ENCODE data around the gene USP6NL.

The USP6NL gene

DNA sequence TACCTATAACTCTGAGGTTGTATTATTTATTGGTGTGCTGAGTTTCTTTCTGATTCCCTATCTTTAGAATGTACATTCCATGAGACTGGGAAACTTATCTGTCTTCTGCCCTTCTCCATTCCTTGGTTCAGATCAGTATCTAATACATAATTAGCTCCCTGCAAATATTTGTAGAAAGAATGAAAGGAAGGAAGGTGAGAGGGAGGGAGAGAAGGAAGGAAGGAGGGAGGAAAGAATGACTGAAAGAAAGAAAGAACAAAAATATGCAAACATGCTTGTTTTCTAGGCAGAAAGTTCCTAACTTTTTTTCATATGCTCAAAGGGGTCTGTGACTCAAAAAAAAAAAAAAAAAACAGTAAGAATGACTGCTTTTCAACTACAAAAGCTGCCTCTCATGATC, 3.9 kb upstream of the USP6NL start:
- no peak for DNase-seq

- no peak for DNase-seq
Measured at GRCh38 chr10:11612021-11613001, 861 bp upstream of the USP6NL start.

- DNase-seq: peak; percentile 29
Measured at GRCh38 chr10:11610826-11611247, 613 bp downstream of the USP6NL start.

DNA sequence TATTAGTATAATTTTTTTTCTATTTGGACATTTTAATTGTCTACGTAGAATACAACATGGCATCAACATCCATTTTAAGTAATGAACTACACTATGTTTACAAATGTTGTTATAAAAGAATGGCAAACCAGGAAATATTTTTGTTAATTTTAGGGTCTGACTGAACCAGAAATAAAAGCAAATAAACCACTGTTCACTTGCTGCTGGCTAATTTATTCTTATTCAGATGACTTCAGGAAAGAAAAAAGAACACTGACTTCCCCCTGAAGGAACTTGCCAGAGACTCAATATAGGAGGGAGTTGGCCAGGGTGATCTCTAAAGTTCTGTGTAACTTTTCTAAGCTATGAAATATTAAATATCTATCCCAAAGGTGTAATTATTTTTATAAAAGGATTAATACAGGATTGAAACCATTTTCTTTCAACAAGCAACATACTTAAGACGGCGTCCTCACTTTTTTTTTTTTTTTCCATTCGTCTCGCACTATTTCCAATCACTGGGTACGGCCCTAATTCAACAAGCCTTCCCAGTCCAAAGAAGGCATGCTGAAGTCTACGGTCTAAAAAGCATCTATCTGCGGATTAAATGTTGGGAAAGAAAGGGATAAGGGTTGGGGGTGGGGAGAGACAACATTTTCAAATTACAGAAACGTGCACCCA, 1.2 kb downstream of the USP6NL start:
- DNase-seq: no peak

GRCh38 chr10:11609492-11610093, 1.9 kb downstream of the USP6NL start:
- DNase-seq: no peak

GRCh38 chr10:11609052-11609451, 2.4 kb downstream of the USP6NL start:
- no peak for DNase-seq

DNA sequence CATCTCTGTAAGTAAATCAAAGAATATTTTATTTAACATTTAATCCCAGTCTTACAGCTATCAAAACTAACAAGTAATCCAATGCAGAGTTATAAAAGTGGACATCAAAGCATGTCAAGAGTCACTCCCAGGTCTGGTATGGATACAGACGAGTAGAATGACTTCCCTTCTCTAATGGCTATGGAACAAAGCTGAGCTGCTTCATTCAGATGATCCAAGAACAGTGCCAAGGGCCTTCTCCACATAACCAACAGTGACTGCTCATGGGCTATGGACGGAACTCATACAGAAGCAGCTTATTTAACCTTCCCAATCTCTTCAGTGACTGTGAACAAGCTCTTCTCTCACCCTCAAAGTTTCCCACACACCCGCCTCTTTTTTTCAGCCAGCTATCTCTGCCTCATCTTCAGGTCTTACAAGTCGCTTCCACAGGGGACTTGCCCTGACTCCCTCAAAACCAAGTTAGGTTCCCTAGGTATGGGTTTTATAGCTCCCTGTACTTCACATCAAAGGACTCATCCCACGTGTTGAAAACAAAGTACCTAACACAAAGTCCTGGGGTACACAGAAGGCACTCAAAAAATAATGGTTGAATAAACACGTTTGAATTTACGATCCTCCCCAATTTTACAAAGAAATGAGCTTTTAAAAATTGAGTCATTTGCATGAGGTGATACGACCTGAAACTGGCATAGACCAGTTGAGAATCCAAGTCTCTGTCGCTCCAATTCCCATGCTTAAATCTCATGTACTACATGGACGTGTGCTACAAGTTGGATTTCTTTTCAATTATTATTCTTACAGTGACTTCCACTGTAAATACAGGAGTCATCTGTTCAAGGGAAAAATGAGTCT, 3.1 kb downstream of the USP6NL start:
- no peak for DNase-seq

GRCh38 chr10:11605807-11606408, 5.5 kb downstream of the USP6NL start:
- DNase-seq: no peak

- DNase-seq: no peak
Measured at GRCh38 chr10:11604865-11605650, 6.4 kb downstream of the USP6NL start.

GRCh38 chr10:11603741-11604140, 7.7 kb downstream of the USP6NL start:
- no peak for DNase-seq

DNA sequence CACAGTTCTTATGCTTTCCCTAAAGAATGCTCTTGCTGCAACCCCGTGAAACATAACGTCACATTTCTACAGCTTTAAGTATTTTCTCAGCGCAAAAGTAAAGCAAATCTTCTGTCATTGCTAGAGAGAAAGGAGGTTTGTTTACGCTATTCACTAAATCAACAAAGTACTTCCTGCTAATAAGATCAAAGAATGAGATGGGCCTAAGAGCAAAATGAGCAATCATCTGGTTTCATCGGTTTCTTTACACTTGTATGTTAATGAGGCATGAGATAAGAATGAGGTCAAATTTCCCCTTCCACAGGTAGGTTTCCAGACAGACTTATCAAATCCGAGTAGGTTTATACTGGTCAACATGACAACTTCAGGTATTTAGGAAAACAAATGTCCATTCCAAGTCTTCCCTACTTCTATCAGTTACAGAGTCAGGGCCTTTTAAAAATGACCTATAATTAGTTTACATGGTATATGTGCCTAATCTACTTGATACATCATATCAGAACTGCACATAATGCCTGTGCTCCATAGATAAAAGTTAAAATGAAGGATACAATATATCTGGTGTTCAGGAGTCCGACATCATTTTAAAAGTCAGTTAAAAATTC, 8.4 kb downstream of the USP6NL start:
- DNase-seq: no peak

- no peak for DNase-seq
Measured at GRCh38 chr10:11602358-11602757, 9.1 kb downstream of the USP6NL start.

DNA sequence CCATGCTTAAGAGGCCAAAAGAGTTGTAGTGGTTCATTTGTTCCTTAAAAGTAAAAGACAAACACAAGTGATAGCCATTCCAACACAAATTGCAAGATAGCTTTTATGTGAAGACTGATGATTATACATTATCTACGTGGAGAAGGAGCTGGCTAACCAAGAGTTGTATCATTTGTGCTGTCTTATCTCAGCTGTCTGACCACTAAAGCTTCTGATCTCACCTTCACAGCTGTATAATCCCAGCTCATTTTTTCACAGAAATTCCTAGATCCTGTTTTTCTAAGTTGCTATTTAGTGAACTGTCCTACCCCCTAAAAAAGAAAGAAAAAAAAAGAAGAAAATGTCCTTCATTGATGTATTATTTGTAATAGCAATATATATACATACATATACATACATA, 9.8 kb downstream of the USP6NL start:
- DNase-seq: no peak

GRCh38 chr10:11600280-11600679, 11.2 kb downstream of the USP6NL start:
- DNase-seq: no peak

GRCh38 chr10:11598712-11599397, 12.6 kb downstream of the USP6NL start:
- DNase-seq: no peak

- no peak for DNase-seq
Measured at GRCh38 chr10:11597470-11597869, 14.0 kb downstream of the USP6NL start.

GRCh38 chr10:11595395-11595692, 16.1 kb downstream of the USP6NL start:
- no peak for DNase-seq

- DNase-seq: no peak
Measured at GRCh38 chr10:11594589-11595394, 16.7 kb downstream of the USP6NL start.

- no peak for DNase-seq
Measured at GRCh38 chr10:11593612-11594011, 17.8 kb downstream of the USP6NL start.

DNA sequence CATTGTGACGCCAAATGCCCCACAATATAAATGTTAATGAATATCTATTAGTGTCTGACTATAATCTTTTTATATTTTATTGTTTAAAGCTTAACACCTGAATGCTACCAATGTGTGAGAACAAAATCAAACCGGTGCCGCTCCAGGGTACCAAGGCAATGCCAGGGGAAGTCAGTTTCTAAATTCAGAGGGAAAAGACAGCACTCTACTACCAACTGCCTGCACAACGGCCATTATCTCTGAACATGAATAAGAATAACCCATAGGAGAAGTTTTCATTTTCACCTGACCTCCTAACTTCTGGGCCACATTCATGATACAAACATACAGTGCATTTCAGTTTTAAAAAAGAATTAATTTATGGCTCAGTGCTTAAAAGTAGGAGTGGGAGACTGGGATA, 21.7 kb downstream of the USP6NL start:
- no peak for DNase-seq

Measured in stimulated activated CD4-positive, alpha-beta T cell treated with anti-CD3 and anti-CD28 coated beads, Interleukin-4, amount 100 ng/mL, for 1 hour (primary cell).